Measurements from ENCODE around the gene IGFALS. TPM values are rescaled to one million over a fixed set of nuclear protein-coding genes. Genes with fewer than 3 reads are reported as not detected.

Gene IGFALS
- total RNA-seq, 2 experiments from 2014 or later, result not detected

GRCh38 chr16:1761751-1762150 lies 31.8 kb downstream of the IGFALS start:
- Mint-ChIP-seq H3K4me3 (no peak overlapping the region), H3K27me3 (no peaks in the 10 kb centered on the region), H3K36me3 (no peaks in the 10 kb centered on the region), H3K4me1 (peaks cover 8% of the 10 kb centered on the region), H3K9me3 (no peaks in the 10 kb centered on the region), H3K27ac (no peak overlapping the region)
- no peak for DNase-seq

GRCh38 chr16:1760911-1761310 lies 32.6 kb downstream of the IGFALS start:
- H3K4me1 Mint-ChIP-seq, result peaks cover 10% of the 10 kb centered on the region
- no peak overlapping the region for H3K4me3 Mint-ChIP-seq
- no peaks in the 10 kb centered on the region for H3K36me3 Mint-ChIP-seq
- H3K27me3 Mint-ChIP-seq, result no peaks in the 10 kb centered on the region
- no peak overlapping the region for H3K27ac Mint-ChIP-seq
- H3K9me3 Mint-ChIP-seq, result no peaks in the 10 kb centered on the region
- DNase-seq, result no peak

- Mint-ChIP-seq H3K9me3 (no peaks in the 10 kb centered on the region), H3K36me3 (peaks cover 6% of the 10 kb centered on the region), H3K4me1 (peaks cover 10% of the 10 kb centered on the region), H3K4me3 (no peak overlapping the region), H3K27me3 (no peaks in the 10 kb centered on the region), H3K27ac (no peak overlapping the region)
- DNase-seq, result no peak
These were observed 34.0 kb downstream of the IGFALS start for GRCh38 chr16:1759511-1759910.

DNA sequence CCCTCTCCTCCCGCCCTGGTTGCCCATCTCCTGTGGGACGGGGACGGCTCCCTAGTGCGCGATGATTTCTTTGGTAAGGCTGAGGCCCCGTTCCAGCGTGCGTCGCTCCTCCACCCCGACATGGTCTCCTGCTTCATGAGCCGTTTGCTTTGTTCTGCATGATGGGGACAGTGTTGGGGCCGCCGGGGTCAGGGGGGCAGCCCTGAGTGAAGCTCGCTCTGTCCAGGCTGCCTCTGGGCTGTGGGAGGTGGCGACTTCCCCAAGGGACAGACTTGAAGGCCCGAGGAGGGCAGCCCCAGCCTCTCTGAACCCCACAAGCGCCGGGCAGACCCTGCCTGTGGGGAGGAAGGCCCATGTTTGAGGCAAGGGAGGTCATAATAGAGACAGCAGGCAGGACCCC lies 34.6 kb downstream of the IGFALS start:
- Mint-ChIP-seq H3K36me3 (peaks cover 6% of the 10 kb centered on the region), H3K27ac (no peak overlapping the region), H3K4me3 (no peak overlapping the region), H3K4me1 (peaks cover 10% of the 10 kb centered on the region), H3K9me3 (no peaks in the 10 kb centered on the region), H3K27me3 (no peaks in the 10 kb centered on the region)
- no peak for DNase-seq

DNA sequence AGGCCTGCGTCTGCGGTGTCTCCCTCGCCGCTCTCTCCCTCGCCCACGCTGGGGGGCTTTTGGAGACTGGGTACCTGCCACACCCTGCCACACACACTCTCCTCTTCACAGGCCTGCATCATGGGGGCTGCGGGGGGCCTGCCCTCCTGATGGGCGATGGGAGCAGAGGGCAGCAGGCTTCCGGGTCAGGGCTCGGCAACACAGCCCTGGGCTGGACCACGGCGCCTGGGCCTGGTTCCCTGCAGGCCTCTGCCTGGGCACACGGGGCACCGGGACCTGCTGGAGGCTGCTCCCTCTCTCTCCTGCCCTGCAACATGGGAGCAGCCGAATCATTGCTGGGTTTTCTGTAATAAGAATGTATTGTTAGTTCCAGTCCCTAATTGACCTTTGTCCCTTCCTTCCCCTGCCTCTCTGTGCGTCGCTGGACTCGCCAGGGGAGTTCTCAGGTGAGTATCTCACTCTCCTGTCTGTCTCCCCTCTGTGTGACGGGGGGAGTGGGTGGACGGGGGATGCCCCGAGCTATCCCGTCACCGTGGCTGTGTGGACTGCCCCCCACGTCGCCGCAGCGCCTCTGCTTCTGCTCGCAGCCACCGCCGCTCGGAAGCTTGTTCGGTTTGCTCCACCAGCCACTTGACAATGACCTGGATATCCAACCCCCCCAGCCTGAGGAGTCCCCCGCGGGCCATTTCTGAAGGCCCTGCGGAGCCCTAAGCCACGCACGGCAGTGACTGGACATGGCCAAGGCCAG lies 35.6 kb downstream of the IGFALS start:
- H3K36me3 Mint-ChIP-seq, result peaks cover 6% of the 10 kb centered on the region

GRCh38 chr16:1754204-1754603 lies 39.3 kb downstream of the IGFALS start:
- no peak for DNase-seq
- H3K9me3 Mint-ChIP-seq, result no peaks in the 10 kb centered on the region
- H3K27ac Mint-ChIP-seq, result no peak overlapping the region
- H3K4me1 Mint-ChIP-seq, result peaks cover 10% of the 10 kb centered on the region
- no peaks in the 10 kb centered on the region for H3K27me3 Mint-ChIP-seq
- H3K36me3 Mint-ChIP-seq, result peaks cover 6% of the 10 kb centered on the region
- H3K4me3 Mint-ChIP-seq, result no peak overlapping the region

More for the DNA sequence above, 35.6 kb downstream of the IGFALS start:
- Mint-ChIP-seq H3K27ac (no peak overlapping the region), H3K4me3 (no peak overlapping the region), H3K4me1 (peaks cover 10% of the 10 kb centered on the region), H3K27me3 (no peaks in the 10 kb centered on the region), H3K9me3 (no peaks in the 10 kb centered on the region)
- DNase-seq, result no peak

DNA sequence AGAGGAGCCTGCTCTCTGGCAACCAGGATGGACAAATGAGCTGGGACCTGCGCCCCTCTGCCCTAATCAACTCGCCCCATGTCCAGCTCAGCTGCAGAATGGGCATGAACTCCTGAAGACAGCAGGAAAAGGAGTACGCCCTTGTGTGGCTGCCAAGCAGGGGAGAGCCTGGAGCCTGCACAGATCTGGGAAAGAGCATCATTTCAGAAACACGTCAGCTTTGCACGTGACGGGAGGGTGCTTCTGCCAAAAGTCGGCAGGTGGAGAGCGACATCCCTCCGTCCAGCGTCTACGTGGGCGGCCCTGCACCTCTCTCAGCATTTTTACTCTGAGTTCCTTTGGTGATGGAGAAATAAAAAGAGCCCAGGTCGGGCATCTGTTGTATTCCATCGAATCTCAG lies 40.7 kb downstream of the IGFALS start:
- peaks cover 6% of the 10 kb centered on the region for H3K36me3 Mint-ChIP-seq
- no peaks in the 10 kb centered on the region for H3K9me3 Mint-ChIP-seq
- H3K4me3 Mint-ChIP-seq, result no peak overlapping the region

GRCh38 chr16:1751946-1752345 lies 41.6 kb downstream of the IGFALS start:
- DNase-seq, result no peak
- Mint-ChIP-seq H3K27me3 (no peaks in the 10 kb centered on the region), H3K27ac (no peak overlapping the region), H3K9me3 (no peaks in the 10 kb centered on the region), H3K4me1 (peaks cover 4% of the 10 kb centered on the region), H3K36me3 (peaks cover 6% of the 10 kb centered on the region), H3K4me3 (no peak overlapping the region)

More for the DNA sequence above, 40.7 kb downstream of the IGFALS start:
- DNase-seq, result no peak
- no peaks in the 10 kb centered on the region for H3K27me3 Mint-ChIP-seq
- H3K27ac Mint-ChIP-seq, result no peak overlapping the region
- H3K4me1 Mint-ChIP-seq, result peaks cover 10% of the 10 kb centered on the region

- DNase-seq, result no peak
- Mint-ChIP-seq H3K4me1 (no peaks in the 10 kb centered on the region), H3K36me3 (peaks cover 1% of the 10 kb centered on the region), H3K4me3 (no peak overlapping the region), H3K9me3 (no peaks in the 10 kb centered on the region), H3K27me3 (no peaks in the 10 kb centered on the region), H3K27ac (no peak overlapping the region)
These were observed 44.1 kb downstream of the IGFALS start for GRCh38 chr16:1749152-1750117.

DNA sequence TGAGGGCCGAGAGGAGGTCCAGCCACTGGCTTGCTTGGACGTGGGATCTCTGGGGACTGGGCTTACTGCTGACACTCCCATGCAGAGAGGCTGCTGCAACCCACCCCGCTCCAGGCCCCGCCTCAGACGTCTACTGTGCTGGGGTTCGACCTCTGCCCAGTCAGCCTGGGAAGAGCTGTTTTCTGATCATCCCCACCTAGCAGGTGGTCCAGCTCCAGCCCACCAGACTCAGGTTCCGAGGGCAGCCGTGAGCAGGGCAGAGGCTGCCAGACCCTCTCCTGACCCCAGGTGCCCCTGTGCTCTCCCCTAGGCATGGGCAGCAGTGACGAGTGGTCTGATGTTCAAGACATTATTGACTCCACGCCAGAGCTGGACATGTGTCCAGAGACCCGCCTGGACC lies 45.6 kb downstream of the IGFALS start:
- H3K36me3 Mint-ChIP-seq, result peaks cover 1% of the 10 kb centered on the region

DNA sequence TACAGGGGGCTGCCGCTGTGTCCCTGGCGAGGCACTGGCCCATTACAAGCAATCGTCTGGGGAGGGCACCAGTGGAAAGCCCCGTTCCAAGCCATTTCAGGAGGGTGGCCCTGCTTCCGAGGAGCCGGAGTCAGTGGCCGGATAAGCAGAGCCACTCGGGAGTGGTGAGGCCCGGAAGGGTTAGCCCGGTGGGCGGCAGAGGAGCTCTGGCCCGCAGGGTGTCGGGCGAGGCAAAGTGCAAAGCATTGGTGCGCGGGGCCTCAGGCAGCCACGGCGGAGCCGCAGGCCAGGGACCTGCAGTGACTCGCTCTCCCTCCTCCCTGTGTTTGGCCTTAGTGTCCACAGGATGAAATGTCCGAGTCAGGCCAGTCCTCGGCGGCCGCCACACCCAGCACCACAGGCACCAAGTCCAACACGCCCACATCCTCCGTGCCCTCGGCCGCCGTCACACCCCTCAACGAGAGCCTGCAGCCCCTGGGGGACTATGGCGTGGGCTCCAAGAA lies 46.8 kb downstream of the IGFALS start:
- DNase-seq, result no peak
- no peaks in the 10 kb centered on the region for H3K9me3 Mint-ChIP-seq
- no peaks in the 10 kb centered on the region for H3K4me1 Mint-ChIP-seq
- H3K4me3 Mint-ChIP-seq, result no peak overlapping the region
- H3K36me3 Mint-ChIP-seq, result peaks cover 1% of the 10 kb centered on the region
- H3K27ac Mint-ChIP-seq, result no peak overlapping the region
- no peaks in the 10 kb centered on the region for H3K27me3 Mint-ChIP-seq

More for the DNA sequence above, 45.6 kb downstream of the IGFALS start:
- H3K27me3 Mint-ChIP-seq, result no peaks in the 10 kb centered on the region
- no peak overlapping the region for H3K27ac Mint-ChIP-seq
- H3K9me3 Mint-ChIP-seq, result no peaks in the 10 kb centered on the region
- DNase-seq, result no peak
- no peaks in the 10 kb centered on the region for H3K4me1 Mint-ChIP-seq
- no peak overlapping the region for H3K4me3 Mint-ChIP-seq

GRCh38 chr16:1745900-1746692 lies 47.4 kb downstream of the IGFALS start:
- no peak for DNase-seq
- Mint-ChIP-seq H3K27me3 (no peaks in the 10 kb centered on the region), H3K36me3 (peaks cover 1% of the 10 kb centered on the region), H3K4me3 (no peak overlapping the region), H3K4me1 (no peaks in the 10 kb centered on the region), H3K27ac (no peak overlapping the region), H3K9me3 (no peaks in the 10 kb centered on the region)

DNA sequence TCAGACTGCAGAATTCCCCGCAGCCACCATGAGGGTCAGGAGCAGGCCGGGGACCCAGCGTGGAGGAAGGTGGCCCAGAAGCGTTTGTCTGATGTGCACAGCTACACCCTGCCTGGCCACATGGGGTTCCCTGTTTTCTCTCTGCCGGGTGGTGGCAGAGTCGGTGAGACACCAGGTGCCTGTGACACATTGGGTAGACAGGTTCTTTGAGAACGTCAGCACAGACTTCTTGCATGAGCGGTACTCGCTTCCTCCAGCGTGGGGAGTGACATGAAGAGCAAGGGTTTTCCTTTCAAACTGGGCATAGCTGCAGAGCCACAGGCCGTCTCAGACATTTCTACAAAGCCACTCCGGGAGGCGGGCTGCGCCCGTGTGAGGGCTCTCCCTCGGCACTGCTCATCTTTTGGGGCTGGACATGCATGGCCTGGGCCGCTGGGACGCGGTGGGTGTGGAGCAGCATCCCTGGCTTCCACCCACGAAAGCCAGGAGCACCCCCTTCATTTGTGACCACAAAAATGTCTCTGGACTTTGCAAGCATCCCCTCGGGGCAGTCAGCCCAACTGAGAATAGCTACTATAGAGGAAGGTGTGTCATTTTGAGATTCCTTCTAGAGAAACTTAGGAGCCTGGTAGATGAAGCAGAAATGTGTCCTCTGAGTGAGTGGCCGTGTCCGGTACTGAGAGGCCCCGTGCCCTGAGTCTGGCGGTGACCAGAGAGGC lies 48.2 kb downstream of the IGFALS start:
- H3K4me3 Mint-ChIP-seq, result no peak overlapping the region
- H3K4me1 Mint-ChIP-seq, result no peaks in the 10 kb centered on the region
- H3K9me3 Mint-ChIP-seq, result no peaks in the 10 kb centered on the region
- peaks cover 1% of the 10 kb centered on the region for H3K36me3 Mint-ChIP-seq
- H3K27me3 Mint-ChIP-seq, result no peaks in the 10 kb centered on the region
- no peak for DNase-seq
- no peak overlapping the region for H3K27ac Mint-ChIP-seq

- H3K27me3 Mint-ChIP-seq, result no peaks in the 10 kb centered on the region
- H3K4me3 Mint-ChIP-seq, result no peak overlapping the region
- peaks cover 1% of the 10 kb centered on the region for H3K36me3 Mint-ChIP-seq
- H3K27ac Mint-ChIP-seq, result no peak overlapping the region
- H3K4me1 Mint-ChIP-seq, result no peaks in the 10 kb centered on the region
- no peaks in the 10 kb centered on the region for H3K9me3 Mint-ChIP-seq
- no peak for DNase-seq
These were observed 49.1 kb downstream of the IGFALS start for GRCh38 chr16:1744338-1744840.
